ENCODE measurements around the gene TRNP1. TPM values are rescaled to one million over a fixed set of nuclear protein-coding genes. Genes with fewer than 3 reads are reported as not detected.

TRNP1 gene
- total RNA-seq, 1 donor from 2014 or later: 15.3 TPM

DNA sequence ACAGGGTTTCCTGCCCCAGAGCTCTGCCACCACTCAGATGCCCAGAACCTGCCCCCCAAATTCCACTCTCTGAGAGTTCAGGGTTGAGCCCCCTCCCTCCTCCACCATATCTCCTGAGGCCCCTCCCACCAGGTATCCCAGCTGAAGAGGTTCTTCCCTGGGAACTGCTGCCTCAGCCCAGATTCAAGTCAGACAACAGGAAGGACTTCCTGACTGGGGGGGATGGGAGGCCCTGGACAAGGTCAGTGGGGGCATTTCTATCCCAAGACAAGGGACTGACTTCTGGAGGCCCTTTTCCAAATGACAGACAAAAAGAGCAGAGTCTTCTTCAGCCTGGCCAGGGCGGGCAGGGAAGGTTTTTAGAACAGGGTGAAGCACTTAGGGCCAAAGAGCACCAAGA lies 43.2 kb downstream of the TRNP1 start:
- Histone ChIP-seq H3K27me3 (ENCODE audit: control insufficient read depth, insufficient read depth, low read length) (no peaks in the 10 kb centered on the region), H3K36me3 (ENCODE audit: control insufficient read depth, insufficient read depth, low read length) (no peaks in the 10 kb centered on the region), H3K4me3 (ENCODE audit: low read depth, low read length) (no peak overlapping the region)
- FAIRE-seq (no peak), DNase-seq (ENCODE audit: low read depth) (no peak)
- TF ChIP-seq, protein P1, sequence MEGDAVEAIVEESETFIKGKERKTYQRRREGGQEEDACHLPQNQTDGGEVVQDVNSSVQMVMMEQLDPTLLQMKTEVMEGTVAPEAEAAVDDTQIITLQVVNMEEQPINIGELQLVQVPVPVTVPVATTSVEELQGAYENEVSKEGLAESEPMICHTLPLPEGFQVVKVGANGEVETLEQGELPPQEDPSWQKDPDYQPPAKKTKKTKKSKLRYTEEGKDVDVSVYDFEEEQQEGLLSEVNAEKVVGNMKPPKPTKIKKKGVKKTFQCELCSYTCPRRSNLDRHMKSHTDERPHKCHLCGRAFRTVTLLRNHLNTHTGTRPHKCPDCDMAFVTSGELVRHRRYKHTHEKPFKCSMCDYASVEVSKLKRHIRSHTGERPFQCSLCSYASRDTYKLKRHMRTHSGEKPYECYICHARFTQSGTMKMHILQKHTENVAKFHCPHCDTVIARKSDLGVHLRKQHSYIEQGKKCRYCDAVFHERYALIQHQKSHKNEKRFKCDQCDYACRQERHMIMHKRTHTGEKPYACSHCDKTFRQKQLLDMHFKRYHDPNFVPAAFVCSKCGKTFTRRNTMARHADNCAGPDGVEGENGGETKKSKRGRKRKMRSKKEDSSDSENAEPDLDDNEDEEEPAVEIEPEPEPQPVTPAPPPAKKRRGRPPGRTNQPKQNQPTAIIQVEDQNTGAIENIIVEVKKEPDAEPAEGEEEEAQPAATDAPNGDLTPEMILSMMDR (IDR thresholded peaks at IDR 0.05; ENCODE audit: insufficient read depth, low read length, severe bottlenecking): no peak

DNA sequence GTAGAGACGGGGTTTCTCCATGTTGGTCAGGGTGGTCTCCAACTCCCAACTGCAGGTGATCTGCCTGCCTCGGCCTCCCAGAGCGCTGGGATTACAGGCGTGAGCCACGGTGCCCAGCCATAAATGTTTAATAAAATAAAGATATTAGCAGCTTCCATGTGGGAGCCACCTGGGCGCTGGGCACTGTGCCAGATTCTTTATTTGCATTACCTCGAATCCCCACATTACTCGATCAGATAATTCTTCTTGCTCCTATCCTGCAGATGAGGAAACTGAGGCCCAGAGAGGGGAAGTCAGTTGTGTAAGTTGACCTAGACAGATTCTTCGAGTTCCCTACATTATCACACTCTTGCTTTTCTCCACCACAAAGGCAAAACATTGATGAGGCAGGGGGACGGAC lies 44.0 kb downstream of the TRNP1 start:
- H3K27me3 ChIP-seq (ENCODE audit: control insufficient read depth, insufficient read depth, low read length): no peaks in the 10 kb centered on the region
- H3K36me3 ChIP-seq (ENCODE audit: control insufficient read depth, insufficient read depth, low read length): no peaks in the 10 kb centered on the region
- no peak for DNase-seq (ENCODE audit: low read depth)
- FAIRE-seq: no peak
- no peak overlapping the region for H3K4me3 ChIP-seq (ENCODE audit: low read depth, low read length)
- TF ChIP-seq, protein P1 (IDR thresholded peaks at IDR 0.05; ENCODE audit: insufficient read depth, low read length, severe bottlenecking): no peak

- Histone ChIP-seq H3K4me3 (ENCODE audit: low read depth, low read length) (no peak overlapping the region), H3K36me3 (ENCODE audit: control insufficient read depth, insufficient read depth, low read length) (no peaks in the 10 kb centered on the region), H3K27me3 (ENCODE audit: control insufficient read depth, insufficient read depth, low read length) (no peaks in the 10 kb centered on the region)
- FAIRE-seq (no peak), DNase-seq (ENCODE audit: low read depth) (no peak)
- TF ChIP-seq, protein P1 (IDR thresholded peaks at IDR 0.05; ENCODE audit: insufficient read depth, low read length, severe bottlenecking): no peak
Measured at GRCh38 chr1:27038020-27038419, 44.5 kb downstream of the TRNP1 start.

DNA sequence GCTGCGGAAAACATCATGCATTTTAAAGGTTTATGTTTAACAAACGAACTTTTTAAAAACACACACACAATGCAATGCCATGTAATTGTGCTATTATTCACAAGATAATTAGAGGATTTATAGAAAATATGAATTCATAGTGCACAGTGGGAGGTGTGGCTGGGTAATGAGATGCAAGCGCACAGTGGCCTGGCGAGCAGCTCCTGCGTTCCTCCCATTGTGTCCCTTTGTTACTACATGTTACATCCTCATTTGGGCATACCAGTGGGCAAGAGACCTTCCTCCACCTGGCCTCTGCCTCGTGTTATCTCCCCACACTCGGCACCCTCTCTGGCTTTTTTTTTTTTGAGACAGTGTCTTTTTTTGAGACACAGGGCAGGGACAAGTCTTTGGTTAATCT lies 49.2 kb downstream of the TRNP1 start:
- Histone ChIP-seq H3K4me3 (ENCODE audit: low read depth, low read length) (no peak overlapping the region), H3K36me3 (ENCODE audit: control insufficient read depth, insufficient read depth, low read length) (no peaks in the 10 kb centered on the region), H3K27me3 (ENCODE audit: control insufficient read depth, insufficient read depth, low read length) (no peaks in the 10 kb centered on the region)
- no peak for DNase-seq (ENCODE audit: low read depth)
- no peak for FAIRE-seq
- TF ChIP-seq, protein P1 (IDR thresholded peaks at IDR 0.05; ENCODE audit: insufficient read depth, low read length, severe bottlenecking): no peak

- FAIRE-seq: no peak
- Histone ChIP-seq H3K4me3 (ENCODE audit: low read depth, low read length) (no peak overlapping the region), H3K36me3 (ENCODE audit: control insufficient read depth, insufficient read depth, low read length) (no peaks in the 10 kb centered on the region), H3K27me3 (ENCODE audit: control insufficient read depth, insufficient read depth, low read length) (no peaks in the 10 kb centered on the region)
- TF ChIP-seq, protein P1 (IDR thresholded peaks at IDR 0.05; ENCODE audit: insufficient read depth, low read length, severe bottlenecking): peak; percentile 96
- peak; percentile 57 for DNase-seq (ENCODE audit: low read depth)
Measured at GRCh38 chr1:27044613-27045151, 51.2 kb downstream of the TRNP1 start.

DNA sequence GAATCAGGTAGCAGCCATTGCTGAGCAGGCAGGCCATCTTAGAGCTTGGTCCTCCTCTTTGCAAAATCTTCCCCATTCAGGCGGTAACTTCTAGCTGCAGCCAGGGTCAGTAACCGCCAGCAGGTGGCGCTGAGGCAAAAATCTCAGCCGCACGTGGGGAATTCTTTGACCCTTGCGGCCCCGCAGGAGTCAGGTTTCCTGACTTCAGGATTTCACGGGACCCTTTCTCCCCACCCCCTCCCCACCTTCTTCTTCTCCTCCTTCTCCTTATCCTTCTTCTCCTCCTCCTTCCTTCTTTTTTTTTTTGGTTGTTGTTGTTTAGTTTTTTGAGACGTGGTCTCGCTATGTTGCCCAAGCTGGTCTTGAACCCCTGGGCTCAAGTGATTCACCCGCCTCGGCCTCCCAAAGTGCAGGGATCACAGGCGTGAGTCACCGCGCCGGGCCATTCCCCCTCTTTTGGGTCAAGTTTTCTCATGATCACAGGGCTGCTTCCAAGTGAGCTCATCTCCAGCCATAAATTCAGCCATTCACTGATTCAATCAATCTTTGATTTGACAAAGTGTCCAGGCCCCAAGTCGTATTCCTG lies 52.6 kb downstream of the TRNP1 start:
- TF ChIP-seq, protein P1 (IDR thresholded peaks at IDR 0.05; ENCODE audit: insufficient read depth, low read length, severe bottlenecking): peak; percentile 88
- H3K27me3 ChIP-seq (ENCODE audit: control insufficient read depth, insufficient read depth, low read length): no peaks in the 10 kb centered on the region
- H3K4me3 ChIP-seq (ENCODE audit: low read depth, low read length): no peak overlapping the region
- FAIRE-seq: no peak
- no peaks in the 10 kb centered on the region for H3K36me3 ChIP-seq (ENCODE audit: control insufficient read depth, insufficient read depth, low read length)
- DNase-seq (ENCODE audit: low read depth): peak; percentile 35
